Heart left ventricle (tissue), 13 donors: ENCODE results near the gene COPZ1.

ENCODE experiments used
- POLR2A ChIP-seq, 2 donors: fragments of 450-650 bp; IDR thresholded peaks; one replicate each; pipeline ENCODE4 v1.6.1; 2017; ENCODE audit warnings: antibody characterized with exemption in 2 of 2, mild to moderate bottlenecking in 2 of 2, moderate library complexity in 2 of 2
- TF ChIP-seq, protein P1 (sequence below), 12 donors: fragments of 200-600 bp; sonication (generic) in 4 of 12; IDR thresholded peaks; one replicate each; pipeline versions ENCODE4 v1.5.0 to v1.8.0; 2018 to 2022; ENCODE audit warnings: antibody characterized with exemption in 12 of 12, mild to moderate bottlenecking in 5 of 12
- donor health status: ischemic (EF 13 %, LVEDD 7.1; RV severe dilation, severe dysfunction).
- donor health status: DM: no; HTN: yes; CAD: no.
- donor health status: DM: no; HTN: no; CAD: no.
- donor health status: ischemic (EF 25% LVEDD 6.9; RV normal size, moderate dysfunction).
- donor health status: ischemic (EF 25% LVEDD 5.7; RV mildly dilated, moderate dysfunction).
- donor health status: ischemic (EF 35%, LVEDD 5.7; RV mildly dilated, moderate dysfunction).
- donor health status: nonischemic (EF 11% LVEDD 7.7; RV severe dilation, severe dysfunction).
- donor health status: DM: yes; HTN: yes; CAD: no.
- donor health status: PGD.
- donor health status: ischemic (EF 29% LVEDD 5.4; RV normal size, mild dysfunction).
- donor health status: nonischemic (EF 23%, LVEDD 6.1; RV moderate dilation, normal function).

DNA sequence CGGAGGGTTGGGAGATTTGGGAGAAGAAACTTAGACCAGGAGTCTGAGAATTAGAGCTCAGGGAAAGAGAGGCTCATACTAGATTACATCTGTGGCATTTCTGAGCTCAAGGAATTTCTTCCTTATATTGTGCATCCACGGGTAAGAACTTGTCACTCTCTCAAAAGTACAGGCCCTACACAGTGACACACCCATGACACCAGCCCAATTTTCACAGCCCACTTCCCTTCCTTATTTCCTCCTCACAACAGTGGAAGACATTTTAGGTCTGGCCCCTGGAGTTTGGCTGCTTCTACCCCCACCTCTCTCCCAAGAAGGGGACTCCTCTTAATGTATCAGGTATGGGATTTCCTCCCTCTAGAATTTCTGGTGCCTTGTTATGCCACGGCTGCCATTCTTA is 68.8 kb downstream of the COPZ1 start:
- TF ChIP-seq, protein P1, sequence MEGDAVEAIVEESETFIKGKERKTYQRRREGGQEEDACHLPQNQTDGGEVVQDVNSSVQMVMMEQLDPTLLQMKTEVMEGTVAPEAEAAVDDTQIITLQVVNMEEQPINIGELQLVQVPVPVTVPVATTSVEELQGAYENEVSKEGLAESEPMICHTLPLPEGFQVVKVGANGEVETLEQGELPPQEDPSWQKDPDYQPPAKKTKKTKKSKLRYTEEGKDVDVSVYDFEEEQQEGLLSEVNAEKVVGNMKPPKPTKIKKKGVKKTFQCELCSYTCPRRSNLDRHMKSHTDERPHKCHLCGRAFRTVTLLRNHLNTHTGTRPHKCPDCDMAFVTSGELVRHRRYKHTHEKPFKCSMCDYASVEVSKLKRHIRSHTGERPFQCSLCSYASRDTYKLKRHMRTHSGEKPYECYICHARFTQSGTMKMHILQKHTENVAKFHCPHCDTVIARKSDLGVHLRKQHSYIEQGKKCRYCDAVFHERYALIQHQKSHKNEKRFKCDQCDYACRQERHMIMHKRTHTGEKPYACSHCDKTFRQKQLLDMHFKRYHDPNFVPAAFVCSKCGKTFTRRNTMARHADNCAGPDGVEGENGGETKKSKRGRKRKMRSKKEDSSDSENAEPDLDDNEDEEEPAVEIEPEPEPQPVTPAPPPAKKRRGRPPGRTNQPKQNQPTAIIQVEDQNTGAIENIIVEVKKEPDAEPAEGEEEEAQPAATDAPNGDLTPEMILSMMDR (IDR thresholded peaks at IDR 0.05), result no peak
- TF ChIP-seq POLR2A (IDR thresholded peaks at IDR 0.05), result no peak
